ENCODE measurements around the gene FLT1. TPM values are rescaled to one million over a fixed set of nuclear protein-coding genes. Genes with fewer than 3 reads are reported as not detected.

Gene FLT1
- total RNA-seq, 1 experiment from 2014 or later: not detected

DNA sequence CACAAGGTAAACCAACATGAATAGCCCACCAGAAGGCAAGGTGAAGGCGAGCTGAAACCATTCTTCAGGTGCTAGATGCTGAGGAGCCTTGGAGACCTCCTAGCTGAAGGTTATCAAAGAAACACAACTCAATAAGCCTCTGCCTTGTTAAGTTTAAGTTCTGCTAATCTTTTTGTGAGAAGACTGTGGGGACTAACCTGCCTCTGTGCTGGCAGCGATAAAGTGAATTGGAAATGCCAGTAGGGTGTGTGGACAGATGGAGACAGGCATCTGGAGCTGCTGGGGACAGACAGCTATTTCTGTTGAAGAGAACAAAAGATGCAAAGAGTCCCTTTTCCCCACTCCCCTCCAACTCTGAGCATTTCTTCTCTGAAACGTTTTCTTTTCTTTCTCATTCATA, 33.5 kb upstream of the FLT1 start:
- H3K27ac Mint-ChIP-seq (ENCODE audit: unreplicated experiment): no peak overlapping the region
- intact Hi-C loops (cut with micrococcal nuclease; ENCODE audit: unreplicated experiment): no loop called here
- no peak overlapping the region for H3K4me3 Mint-ChIP-seq (ENCODE audit: low read depth, unreplicated experiment)
- peaks cover 29% of the 10 kb centered on the region for H3K27me3 Mint-ChIP-seq (ENCODE audit: unreplicated experiment)
- no TSS peak for BruUV-seq (replicated peaks)
- H3K9me3 Mint-ChIP-seq (ENCODE audit: low read depth, unreplicated experiment): no peaks in the 10 kb centered on the region
- H3K36me3 Mint-ChIP-seq (ENCODE audit: insufficient read depth, unreplicated experiment): no peaks in the 10 kb centered on the region
- TF ChIP-seq, protein P1, sequence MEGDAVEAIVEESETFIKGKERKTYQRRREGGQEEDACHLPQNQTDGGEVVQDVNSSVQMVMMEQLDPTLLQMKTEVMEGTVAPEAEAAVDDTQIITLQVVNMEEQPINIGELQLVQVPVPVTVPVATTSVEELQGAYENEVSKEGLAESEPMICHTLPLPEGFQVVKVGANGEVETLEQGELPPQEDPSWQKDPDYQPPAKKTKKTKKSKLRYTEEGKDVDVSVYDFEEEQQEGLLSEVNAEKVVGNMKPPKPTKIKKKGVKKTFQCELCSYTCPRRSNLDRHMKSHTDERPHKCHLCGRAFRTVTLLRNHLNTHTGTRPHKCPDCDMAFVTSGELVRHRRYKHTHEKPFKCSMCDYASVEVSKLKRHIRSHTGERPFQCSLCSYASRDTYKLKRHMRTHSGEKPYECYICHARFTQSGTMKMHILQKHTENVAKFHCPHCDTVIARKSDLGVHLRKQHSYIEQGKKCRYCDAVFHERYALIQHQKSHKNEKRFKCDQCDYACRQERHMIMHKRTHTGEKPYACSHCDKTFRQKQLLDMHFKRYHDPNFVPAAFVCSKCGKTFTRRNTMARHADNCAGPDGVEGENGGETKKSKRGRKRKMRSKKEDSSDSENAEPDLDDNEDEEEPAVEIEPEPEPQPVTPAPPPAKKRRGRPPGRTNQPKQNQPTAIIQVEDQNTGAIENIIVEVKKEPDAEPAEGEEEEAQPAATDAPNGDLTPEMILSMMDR (IDR thresholded peaks at IDR 0.05; ENCODE audit: unreplicated experiment): no peak
- CTCF ChIA-PET: no interaction called here
- no peak for DNase-seq
- H3K4me1 Mint-ChIP-seq (ENCODE audit: low read depth, unreplicated experiment): no peaks in the 10 kb centered on the region

DNA sequence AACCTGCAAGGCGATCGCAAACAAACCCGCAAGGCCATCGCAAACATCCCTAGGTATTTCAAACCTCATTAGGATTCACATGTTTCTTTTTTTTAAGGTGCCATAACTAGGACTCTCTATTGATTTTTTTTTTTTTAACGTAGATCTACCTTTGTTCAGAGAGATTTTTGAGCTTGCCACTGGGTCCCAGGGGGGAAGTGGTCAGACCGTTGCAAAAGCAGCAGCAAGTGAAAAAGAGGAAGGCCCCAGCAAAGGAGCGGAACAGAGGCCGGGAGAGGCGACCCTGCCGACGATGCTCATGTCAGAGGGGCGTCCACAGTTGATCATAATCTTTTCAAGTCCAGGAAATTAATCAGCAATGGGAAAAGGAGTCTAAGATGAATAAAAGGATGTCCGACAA, 32.7 kb upstream of the FLT1 start:
- Mint-ChIP-seq H3K36me3 (ENCODE audit: insufficient read depth, unreplicated experiment) (no peaks in the 10 kb centered on the region), H3K4me3 (ENCODE audit: low read depth, unreplicated experiment) (no peak overlapping the region), H3K9me3 (ENCODE audit: low read depth, unreplicated experiment) (no peaks in the 10 kb centered on the region), H3K27me3 (ENCODE audit: unreplicated experiment) (peaks cover 29% of the 10 kb centered on the region), H3K4me1 (ENCODE audit: low read depth, unreplicated experiment) (no peaks in the 10 kb centered on the region), H3K27ac (ENCODE audit: unreplicated experiment) (no peak overlapping the region)
- no peak for DNase-seq
- CTCF ChIA-PET: no interaction called here
- BruUV-seq (replicated peaks): no TSS peak
- TF ChIP-seq, protein P1 (IDR thresholded peaks at IDR 0.05; ENCODE audit: unreplicated experiment): no peak
- intact Hi-C loops (cut with micrococcal nuclease; ENCODE audit: unreplicated experiment): no loop called here

DNA sequence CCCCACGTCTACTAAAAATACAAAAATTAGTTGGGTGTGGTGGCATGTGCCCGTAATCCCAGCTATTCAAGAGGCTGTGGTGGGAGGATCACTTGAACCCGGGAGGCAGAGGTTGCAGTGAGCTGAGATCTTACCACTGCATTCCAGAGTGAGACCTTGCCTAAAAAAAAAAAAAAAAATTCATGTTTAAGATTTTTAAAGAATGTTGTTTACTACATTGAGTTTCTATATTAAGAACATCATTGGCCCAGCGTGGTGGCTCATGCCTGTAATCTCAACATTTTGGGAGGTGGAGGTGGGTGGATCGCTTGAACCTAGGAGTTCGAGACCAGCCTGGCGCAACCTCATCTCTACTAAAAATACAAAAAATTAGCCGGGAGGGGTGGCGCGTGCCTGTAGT, 31.9 kb upstream of the FLT1 start:
- Mint-ChIP-seq H3K4me1 (ENCODE audit: low read depth, unreplicated experiment) (no peaks in the 10 kb centered on the region), H3K4me3 (ENCODE audit: low read depth, unreplicated experiment) (no peak overlapping the region), H3K9me3 (ENCODE audit: low read depth, unreplicated experiment) (no peaks in the 10 kb centered on the region), H3K36me3 (ENCODE audit: insufficient read depth, unreplicated experiment) (no peaks in the 10 kb centered on the region), H3K27ac (ENCODE audit: unreplicated experiment) (no peak overlapping the region), H3K27me3 (ENCODE audit: unreplicated experiment) (peaks cover 29% of the 10 kb centered on the region)
- no peak for DNase-seq
- CTCF ChIA-PET: no interaction called here
- intact Hi-C loops (cut with micrococcal nuclease; ENCODE audit: unreplicated experiment): no loop called here
- BruUV-seq (replicated peaks): no TSS peak
- TF ChIP-seq, protein P1 (IDR thresholded peaks at IDR 0.05; ENCODE audit: unreplicated experiment): no peak

DNA sequence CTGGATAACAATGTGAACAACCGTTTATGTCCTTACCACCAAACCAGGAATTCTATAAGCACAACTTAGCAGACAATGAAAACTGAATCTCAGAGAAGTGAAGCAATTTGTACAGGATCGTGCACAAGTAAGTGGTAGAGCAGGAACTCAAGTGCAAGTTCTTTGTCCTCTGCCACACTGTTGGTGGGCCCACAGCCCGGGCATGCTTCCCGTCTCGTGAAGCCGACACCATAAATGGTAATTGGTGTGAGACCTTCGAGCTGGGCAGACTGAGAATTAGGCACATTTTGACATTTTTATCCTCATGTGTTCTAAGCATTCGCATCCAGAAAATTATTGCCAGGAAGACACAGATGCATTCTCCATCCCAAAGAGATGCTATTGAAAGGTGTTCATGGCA, 27.9 kb upstream of the FLT1 start:
- intact Hi-C loops (cut with micrococcal nuclease; ENCODE audit: unreplicated experiment): no loop called here
- no peak overlapping the region for H3K4me3 Mint-ChIP-seq (ENCODE audit: low read depth, unreplicated experiment)
- H3K4me1 Mint-ChIP-seq (ENCODE audit: low read depth, unreplicated experiment): no peaks in the 10 kb centered on the region
- CTCF ChIA-PET: no interaction called here
- H3K9me3 Mint-ChIP-seq (ENCODE audit: low read depth, unreplicated experiment): no peaks in the 10 kb centered on the region
- peaks cover 36% of the 10 kb centered on the region for H3K27me3 Mint-ChIP-seq (ENCODE audit: unreplicated experiment)
- no TSS peak for BruUV-seq (replicated peaks)
- H3K27ac Mint-ChIP-seq (ENCODE audit: unreplicated experiment): no peak overlapping the region
- TF ChIP-seq, protein P1 (IDR thresholded peaks at IDR 0.05; ENCODE audit: unreplicated experiment): no peak
- no peaks in the 10 kb centered on the region for H3K36me3 Mint-ChIP-seq (ENCODE audit: insufficient read depth, unreplicated experiment)
- no peak for DNase-seq

DNA sequence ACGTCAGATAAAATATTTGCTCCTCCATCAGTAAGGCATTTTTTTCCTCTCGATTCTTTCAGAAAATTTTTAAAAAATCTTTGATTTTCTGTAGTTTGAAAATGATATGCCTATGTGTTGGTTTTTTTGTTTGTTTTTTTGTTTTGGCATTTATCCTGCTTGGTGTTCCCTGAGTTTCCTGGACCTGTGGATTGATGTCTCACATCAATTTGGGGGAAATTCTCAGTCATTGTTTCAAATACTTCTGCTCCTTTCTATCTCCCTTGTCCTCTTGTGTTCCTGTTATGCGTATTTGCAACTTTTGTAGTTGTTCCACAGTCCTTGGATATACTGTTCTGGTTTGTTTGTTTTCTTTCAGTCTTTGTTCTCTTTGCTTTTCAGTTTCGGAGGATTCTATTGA, 18.8 kb upstream of the FLT1 start:
- H3K9me3 Mint-ChIP-seq (ENCODE audit: low read depth, unreplicated experiment): no peaks in the 10 kb centered on the region
- TF ChIP-seq, protein P1 (IDR thresholded peaks at IDR 0.05; ENCODE audit: unreplicated experiment): no peak
- DNase-seq: no peak
- peaks cover 14% of the 10 kb centered on the region for H3K27me3 Mint-ChIP-seq (ENCODE audit: unreplicated experiment)
- H3K4me1 Mint-ChIP-seq (ENCODE audit: low read depth, unreplicated experiment): no peaks in the 10 kb centered on the region
- H3K4me3 Mint-ChIP-seq (ENCODE audit: low read depth, unreplicated experiment): no peak overlapping the region
- H3K36me3 Mint-ChIP-seq (ENCODE audit: insufficient read depth, unreplicated experiment): no peaks in the 10 kb centered on the region
- BruUV-seq (replicated peaks): no TSS peak
- CTCF ChIA-PET: no interaction called here
- intact Hi-C loops (cut with micrococcal nuclease; ENCODE audit: unreplicated experiment): no loop called here
- H3K27ac Mint-ChIP-seq (ENCODE audit: unreplicated experiment): no peak overlapping the region

Measured in Calu3 (cell line).